GM23338 (cell line): Measurements from ENCODE around the gene ZP3. TPM values are rescaled to one million over a fixed set of nuclear protein-coding genes. Genes with fewer than 3 reads are reported as not detected.
"Not testable (repeated sequence)": the region's sequence is repeated elsewhere in the genome, so short reads cannot be mapped to it uniquely, and the experiment has no call there.

Experiments
- ATAC-seq: fragments of 200-7000 bp; cut with Tn5 transposase; 3 replicates; pipeline ENCODE4 v1.9.1; 2020
- DNase-seq: peaks from one replicate; pipeline ENCODE4 v3.0.0-alpha.2; 2015; ENCODE audit warnings: low spot score
- H2AFZ ChIP-seq: fragments of 200-600 bp; sonication (generic); 2 replicates; pipeline ENCODE4 v1.8.0; 2016; ENCODE audit warnings: antibody characterized with exemption, mild to moderate bottlenecking, moderate library complexity
- H3F3A ChIP-seq: fragments of 200-600 bp; sonication (generic); replicated peaks from 2 replicates; pipeline ENCODE4 v1.8.0; 2017; ENCODE audit warnings: antibody characterized with exemption, mixed run types, low read depth
- H3K27ac ChIP-seq: fragments of 200-600 bp; sonication (generic); 2 replicates; pipeline ENCODE4 v1.6.1; 2016; ENCODE audit warnings: low read depth
- H3K27me3 ChIP-seq: fragments of 200-600 bp; sonication (generic); 2 replicates; pipeline ENCODE4 v1.8.0; 2016; ENCODE audit warnings: mild to moderate bottlenecking, mixed run types, moderate library complexity; ENCODE audit not compliant: insufficient read depth
- H3K36me3 ChIP-seq: fragments of 200-600 bp; sonication (generic); 2 replicates; pipeline ENCODE4 v1.8.0; 2016; ENCODE audit warnings: mild to moderate bottlenecking; ENCODE audit not compliant: insufficient read depth
- H3K4me1 ChIP-seq: fragments of 200-600 bp; sonication (generic); 2 replicates; pipeline ENCODE4 v1.8.0; 2016; ENCODE audit warnings: mild to moderate bottlenecking, moderate library complexity; ENCODE audit not compliant: insufficient read depth
- H3K4me2 ChIP-seq: fragments of 200-600 bp; sonication (generic); 2 replicates; pipeline ENCODE4 v1.7.1; 2017; ENCODE audit warnings: mixed run types
- H3K4me3 ChIP-seq: fragments of 200-600 bp; sonication (generic); 2 replicates; pipeline ENCODE4 v1.6.1; 2016; ENCODE audit warnings: mixed run types
- H3K79me2 ChIP-seq: fragments of 200-600 bp; sonication (generic); replicated peaks from 2 replicates; pipeline ENCODE4 v1.8.0; 2017; ENCODE audit warnings: mild to moderate bottlenecking; ENCODE audit not compliant: insufficient read depth
- H3K9me2 ChIP-seq: fragments of 200-600 bp; sonication (generic); 2 replicates; pipeline ENCODE4 v1.8.0; 2017; ENCODE audit not compliant: insufficient read depth
- H4K20me1 ChIP-seq: fragments of 200-600 bp; sonication (generic); replicated peaks from 2 replicates; pipeline ENCODE4 v1.8.0; 2017; ENCODE audit warnings: mild to moderate bottlenecking; ENCODE audit not compliant: insufficient read depth
- H3K27ac Mint-ChIP-seq: 2 replicates; pipeline ENCODE4 v1.8.0; 2020; ENCODE audit warnings: inconsistent platforms, mild to moderate bottlenecking, moderate library complexity, mixed read lengths
- H3K27me3 Mint-ChIP-seq: 3 replicates; pipeline ENCODE4 v1.8.0; 2022; ENCODE audit warnings: low read depth, mild to moderate bottlenecking, moderate library complexity, mixed read lengths, inconsistent platforms; ENCODE audit not compliant: insufficient read depth, poor library complexity
- H3K36me3 Mint-ChIP-seq: 3 replicates; pipeline ENCODE4 v1.8.0; 2021; ENCODE audit warnings: low read depth, mild to moderate bottlenecking, inconsistent platforms, moderate library complexity, mixed read lengths
- H3K4me1 Mint-ChIP-seq: 3 replicates; pipeline ENCODE4 v1.8.0; 2020; ENCODE audit warnings: mild to moderate bottlenecking, inconsistent platforms, mixed read lengths
- H3K4me3 Mint-ChIP-seq: 3 replicates; pipeline ENCODE4 v1.8.0; 2021; ENCODE audit warnings: moderate library complexity, mild to moderate bottlenecking, inconsistent platforms, mixed read lengths
- H3K9me3 Mint-ChIP-seq: 3 replicates; pipeline ENCODE4 v1.8.0; 2020; ENCODE audit warnings: moderate library complexity, mild to moderate bottlenecking, inconsistent platforms, mixed read lengths
- CREB1 ChIP-seq: fragments of 250-450 bp; sonication (Bioruptor Pico); IDR thresholded peaks from 2 replicates; pipeline ENCODE4 v1.5.0; 2020; ENCODE audit warnings: low read depth, mild to moderate bottlenecking, moderate library complexity
- CTCF ChIP-seq, 2 experiments: fragments of 200-600 bp in 1 of 2; sonication (generic) in 1 of 2; conservative IDR thresholded peaks; 2 replicates each; pipeline versions ENCODE4 v1.5.1 to v1.6.1; 2016 to 2017; ENCODE audit warnings: antibody characterized with exemption in 2 of 2, low read depth in 2 of 2, mild to moderate bottlenecking in 2 of 2, moderate library complexity in 1 of 2
- EZH2 ChIP-seq: fragments of 200-600 bp; sonication (generic); IDR thresholded peaks from one replicate; pipeline ENCODE4 v1.8.0; 2017; ENCODE audit warnings: antibody characterized with exemption, mild to moderate bottlenecking, low read depth; ENCODE audit not compliant: unreplicated experiment
- EZH2phosphoT487 ChIP-seq: fragments of 200-600 bp; sonication (generic); IDR thresholded peaks from one replicate; pipeline ENCODE4 v1.8.1; 2018; ENCODE audit warnings: antibody characterized with exemption; ENCODE audit not compliant: unreplicated experiment
- JUNB ChIP-seq: IDR thresholded peaks from one replicate; pipeline ENCODE4 v1.6.1; 2016; ENCODE audit warnings: antibody characterized with exemption; ENCODE audit not compliant: unreplicated experiment
- NANOG ChIP-seq: IDR thresholded peaks from 2 replicates; pipeline ENCODE4 v1.6.1; 2016; ENCODE audit warnings: antibody characterized with exemption, borderline replicate concordance
- POLR2AphosphoS5 ChIP-seq: IDR thresholded peaks from 2 replicates; pipeline ENCODE4 v1.6.1; 2016; ENCODE audit warnings: antibody characterized with exemption, low read depth
- REST ChIP-seq: IDR thresholded peaks from one replicate; pipeline ENCODE4 v1.6.1; 2018; ENCODE audit warnings: antibody characterized with exemption; ENCODE audit not compliant: unreplicated experiment
- STAT1 ChIP-seq: IDR thresholded peaks from one replicate; pipeline ENCODE4 v1.6.1; 2016; ENCODE audit warnings: antibody characterized with exemption; ENCODE audit not compliant: unreplicated experiment
- ZNF114 ChIP-seq: fragments of 250-450 bp; sonication (Bioruptor Pico); IDR thresholded peaks from 2 replicates; pipeline ENCODE4 v1.5.0; 2020; ENCODE audit warnings: mild to moderate bottlenecking, moderate library complexity
- ZNF331 ChIP-seq: fragments of 250-450 bp; sonication (Bioruptor Pico); IDR thresholded peaks from 2 replicates; pipeline ENCODE4 v1.5.0; 2020; ENCODE audit warnings: low read depth, mild to moderate bottlenecking, moderate library complexity
- polyA plus RNA-seq: library from polyadenylated mRNA; unstranded; fragments of >200 nt; fragmentation: Nextera tagmentation; extraction: Ambion mirVana; gene quantifications from 2 replicates; pipeline ENCODE4 v1.2.1, GENCODE V29; 2016
- total RNA-seq: library from RNA; depleted of rRNA; stranded (reverse); fragments of >200 nt; shearing (Covaris generic); gene quantifications from 2 replicates; pipeline ENCODE4 v1.2.3, GENCODE V29; 2014

ZP3 gene
- total and polyA plus RNA-seq, 2 experiments from 2014 or later: 5.1 to 9.6 TPM

GRCh38 chr7:76425156-76425555 is 406 bp downstream of the ZP3 start:
- Histone ChIP-seq H3K27ac (no peak overlapping the region), H3F3A (0 out of 2 replicates have a peak, but pooled peaks cover 1% of the 10 kb centered on the region), H3K4me2 (no peak overlapping the region), H3K4me1 (peaks cover 16% of the 10 kb centered on the region), H4K20me1 (no peaks in the 10 kb centered on the region), H2AFZ (no peak overlapping the region), H3K36me3 (no peaks in the 10 kb centered on the region), H3K9me2 (no peaks in the 10 kb centered on the region), H3K27me3 (no peaks in the 10 kb centered on the region), H3K4me3 (no peak overlapping the region), H3K79me2 (no peaks in the 10 kb centered on the region)
- Mint-ChIP-seq H3K4me1 (peaks cover 26% of the 10 kb centered on the region), H3K27me3 (peaks cover 10% of the 10 kb centered on the region), H3K27ac (no peak overlapping the region), H3K9me3 (peaks cover 3% of the 10 kb centered on the region; the same call in 2 of the 3 replicates), H3K36me3 (no peaks in the 10 kb centered on the region), H3K4me3 (no peak overlapping the region)
- TF ChIP-seq ZNF331 (CRISPR knock-in tag) (no peak), JUNB (no peak), EZH2 (no peak), EZH2phosphoT487 (no peak), ZNF114 (no peak)
- DNase-seq (no peak), ATAC-seq (no peak)

DNA sequence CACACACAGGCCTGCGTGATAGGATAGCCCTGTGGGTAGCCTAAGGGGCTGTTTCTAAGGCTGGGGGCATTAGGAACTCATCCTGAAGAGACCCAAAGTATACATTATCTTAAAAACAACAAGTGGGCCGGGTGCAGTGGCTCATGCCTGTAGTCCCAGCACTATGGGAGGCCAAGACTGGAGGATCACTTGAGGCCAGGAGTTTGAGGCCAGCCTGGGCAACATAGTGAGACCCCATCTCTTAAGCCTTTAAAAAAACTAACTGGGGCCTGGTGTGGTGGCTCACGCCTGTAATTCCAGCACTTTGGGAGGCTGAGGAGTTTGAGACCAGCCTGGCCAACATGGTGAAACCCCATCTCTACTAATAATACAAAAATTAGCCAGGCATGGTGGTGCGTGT is 808 bp downstream of the ZP3 start:
- H2AFZ ChIP-seq, H3K4me3 ChIP-seq, H3K27ac ChIP-seq, H3K9me3 Mint-ChIP-seq, H3K27ac Mint-ChIP-seq, H3K36me3 ChIP-seq, H3K79me2 ChIP-seq, ATAC-seq, H3K9me2 ChIP-seq, H3F3A ChIP-seq, H4K20me1 ChIP-seq, H3K4me3 Mint-ChIP-seq, DNase-seq, H3K27me3 Mint-ChIP-seq, H3K27me3 ChIP-seq, H3K4me2 ChIP-seq, H3K36me3 Mint-ChIP-seq: not testable (repeated sequence)
- peaks cover 26% of the 10 kb centered on the region for H3K4me1 Mint-ChIP-seq
- H3K4me1 ChIP-seq: peaks cover 16% of the 10 kb centered on the region

DNA sequence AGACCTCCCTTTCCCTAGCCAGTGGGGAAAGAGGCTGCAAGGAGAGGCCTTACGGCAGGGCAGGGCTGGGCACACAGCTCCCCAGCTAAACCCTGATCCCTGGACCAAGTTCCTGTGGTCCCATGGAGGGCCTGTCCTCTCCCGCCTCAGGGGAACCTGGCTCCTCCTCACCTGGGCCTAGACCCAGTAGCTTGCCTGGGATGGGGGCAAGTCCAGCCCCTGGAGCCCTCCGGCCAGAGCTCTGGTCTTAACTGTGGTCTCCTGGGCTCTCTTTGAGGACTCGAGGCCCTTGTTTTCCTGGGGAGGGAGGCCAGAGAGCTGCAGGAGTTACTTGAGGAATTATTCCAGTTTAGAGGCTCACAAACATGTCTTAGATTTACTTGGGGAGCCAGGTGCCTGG is 1.5 kb downstream of the ZP3 start:
- H3K9me2 ChIP-seq: no peaks in the 10 kb centered on the region
- no peaks in the 10 kb centered on the region for H4K20me1 ChIP-seq
- H3K36me3 ChIP-seq: no peaks in the 10 kb centered on the region
- DNase-seq: no peak
- H3K9me3 Mint-ChIP-seq: peaks cover 3% of the 10 kb centered on the region; the same call in 2 of the 3 replicates
- H3K4me2 ChIP-seq: no peak overlapping the region
- no peak overlapping the region for H3K4me3 Mint-ChIP-seq
- ATAC-seq: no peak
- H3K4me3 ChIP-seq: no peak overlapping the region
- H3K27me3 ChIP-seq: no peaks in the 10 kb centered on the region
- H3K4me1 ChIP-seq: peaks cover 16% of the 10 kb centered on the region
- H3K36me3 Mint-ChIP-seq: no peaks in the 10 kb centered on the region; the same call in 2 of the 3 replicates
- no peaks in the 10 kb centered on the region for H3F3A ChIP-seq
- H3K27me3 Mint-ChIP-seq: peaks cover 10% of the 10 kb centered on the region
- no peaks in the 10 kb centered on the region for H3K79me2 ChIP-seq
- H2AFZ ChIP-seq: no peak overlapping the region
- H3K27ac ChIP-seq: no peak overlapping the region
- H3K4me1 Mint-ChIP-seq: peaks cover 26% of the 10 kb centered on the region
- H3K27ac Mint-ChIP-seq: no peak overlapping the region
- TF ChIP-seq CREB1 (CRISPR knock-in tag) (no peak), REST (no peak), EZH2phosphoT487 (no peak), ZNF114 (no peak), ZNF331 (CRISPR knock-in tag) (no peak), POLR2AphosphoS5 (no peak), STAT1 (no peak), CTCF (conservative IDR thresholded peaks at IDR 0.05; ENCODE audit: low read depth in 2 of 2) (no peak), NANOG (no peak), EZH2 (no peak)
